ENCODE data around the gene JARID2.

JARID2 gene

DNA sequence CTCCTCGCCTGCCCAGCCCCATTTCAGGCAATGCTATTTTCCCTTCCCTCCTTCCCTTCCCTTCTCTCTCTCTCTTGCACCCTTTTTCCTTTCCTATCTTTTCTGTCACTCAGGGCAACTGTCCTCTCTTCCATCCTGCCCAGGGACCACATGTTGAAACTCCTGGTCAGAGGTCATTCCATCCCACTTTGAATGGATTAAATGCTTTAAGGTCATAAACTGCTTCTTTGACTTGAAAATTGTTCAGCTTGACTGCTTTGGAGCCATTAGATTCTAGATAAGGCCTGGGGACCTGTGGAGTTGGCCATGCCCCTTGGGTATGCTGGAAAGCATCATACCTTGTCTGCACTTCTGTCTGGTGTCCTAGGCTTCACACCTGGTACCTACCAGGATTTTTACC is 310.8 kb downstream of the JARID2 start:
- no peak for DNase-seq

GRCh38 chr6:15557174-15557573 is 311.3 kb downstream of the JARID2 start:
- no peak for DNase-seq

GRCh38 chr6:15560713-15561112 is 314.8 kb downstream of the JARID2 start:
- DNase-seq, result no peak

GRCh38 chr6:15561447-15562199 is 315.8 kb downstream of the JARID2 start:
- no peak for DNase-seq

DNA sequence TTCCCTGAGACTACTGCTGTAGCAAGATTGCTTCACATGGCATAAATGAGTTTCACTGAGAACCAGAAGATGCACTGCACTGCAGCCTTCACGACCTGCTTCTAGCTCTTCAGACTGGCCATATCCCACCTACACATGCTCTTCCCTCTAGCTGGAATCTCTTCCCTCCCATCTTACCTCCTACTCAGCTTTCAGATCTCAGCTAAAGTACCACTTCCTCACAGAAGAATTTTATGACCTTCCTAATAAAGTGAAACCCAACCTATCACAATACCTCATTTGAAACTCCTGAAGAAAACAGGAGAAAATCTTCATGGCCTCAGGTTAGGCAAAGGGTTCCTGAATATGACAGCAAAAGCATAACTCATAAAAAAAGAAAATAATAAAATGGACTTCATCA is 317.1 kb downstream of the JARID2 start:
- DNase-seq, result no peak

DNA sequence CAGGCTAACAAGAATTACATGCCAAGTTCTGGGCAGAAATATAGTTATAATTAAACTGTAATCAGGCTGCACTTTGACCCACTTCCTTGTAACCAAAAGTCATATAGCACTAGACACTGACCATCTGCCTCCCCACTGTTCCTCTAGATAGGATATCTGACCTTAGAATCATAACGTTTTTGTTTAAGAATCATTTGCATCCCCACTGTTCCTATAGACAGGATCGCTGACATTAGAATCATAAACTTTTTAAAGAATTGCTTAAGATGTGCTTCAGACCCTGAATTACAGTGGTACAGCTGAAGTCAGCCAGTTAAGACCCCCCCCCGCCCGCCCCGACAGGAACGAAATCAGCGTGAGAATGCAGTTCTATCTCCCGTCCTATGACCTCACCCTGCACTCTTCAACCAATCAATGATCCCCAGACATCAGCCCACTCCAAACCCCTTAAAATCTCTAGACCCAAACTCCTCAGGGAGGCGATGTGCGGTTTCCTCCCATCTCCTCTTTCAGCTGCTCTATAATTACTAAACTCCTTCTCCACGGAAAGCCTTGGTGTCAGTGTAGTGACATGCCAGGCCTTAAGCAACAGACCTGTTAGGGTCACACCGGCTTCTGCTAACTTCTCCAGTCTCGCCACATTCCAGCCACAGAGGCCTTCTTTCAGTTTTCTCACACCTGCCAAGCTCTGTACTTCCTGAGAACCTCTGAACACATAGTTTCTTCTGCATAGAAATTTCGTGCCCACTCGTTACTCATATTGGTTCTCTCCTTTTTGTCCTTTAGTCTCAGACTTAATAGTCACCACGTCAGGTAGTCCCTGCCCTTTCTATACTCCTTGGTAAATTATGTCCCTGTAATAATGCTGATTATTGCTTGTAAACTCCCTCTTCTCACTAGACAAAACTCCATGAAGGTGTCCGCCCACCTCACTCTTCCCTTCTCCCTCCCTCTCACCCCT is 323.4 kb downstream of the JARID2 start:
- no peak for DNase-seq

DNA sequence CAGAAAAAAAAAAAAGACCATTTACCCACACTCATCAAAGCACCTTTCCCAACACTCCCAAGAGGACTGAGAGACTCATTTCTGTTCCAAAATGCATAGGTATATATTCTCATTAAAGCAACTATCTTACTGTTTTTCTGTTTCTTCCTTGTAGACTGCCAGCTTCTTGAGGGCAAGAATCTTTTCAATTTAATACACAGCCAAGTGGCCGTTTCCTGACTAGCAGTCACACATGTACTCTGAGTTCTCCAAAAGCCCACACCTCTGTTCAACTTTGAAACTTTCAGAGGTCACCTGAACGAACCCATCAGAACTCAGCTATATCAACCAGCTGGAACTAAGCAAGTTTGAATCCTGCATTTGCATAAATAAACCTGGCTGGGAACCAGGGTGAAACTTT is 324.3 kb downstream of the JARID2 start:
- no peak for DNase-seq
